Ascending aorta (tissue), 2 donors: ENCODE results near the gene MYZAP. TPM values are rescaled to one million over a fixed set of nuclear protein-coding genes. Genes with fewer than 3 reads are reported as not detected.

Experiments used
- DNase-seq, 2 donors: peaks; one replicate each; pipeline ENCODE4 v3.0.0-alpha.2; 2019; ENCODE audit warnings: low spot score in 2 of 2
- H3K27ac ChIP-seq, 2 donors: fragments of 200-600 bp; sonication (generic); one replicate each; pipeline ENCODE4 v1.5.1; 2016 to 2017; ENCODE audit warnings: mild to moderate bottlenecking in 1 of 2
- H3K27me3 ChIP-seq: fragments of 200-600 bp; sonication (generic); one replicate; pipeline ENCODE4 v1.5.1; 2017
- H3K36me3 ChIP-seq, 2 donors: fragments of 200-600 bp; sonication (generic); one replicate each; pipeline ENCODE4 v1.5.1; 2016
- H3K4me1 ChIP-seq, 2 donors: fragments of 200-600 bp; sonication (generic); one replicate each; pipeline ENCODE4 v1.5.1; 2016 to 2017; ENCODE audit warnings: mild to moderate bottlenecking in 1 of 2
- H3K4me3 ChIP-seq, 2 donors: fragments of 200-600 bp; sonication (generic); one replicate each; pipeline ENCODE4 v1.5.1; 2016 to 2017; ENCODE audit warnings: mild to moderate bottlenecking in 1 of 2
- H3K9me3 ChIP-seq, 2 donors: fragments of 200-600 bp; sonication (generic); one replicate each; pipeline ENCODE4 v1.5.1; 2016
- intact Hi-C: fragments of 100-400 bp; cut with DNase I; formaldehyde crosslinking; loops from one replicate; pipeline ENCODE4 v1.15.1; 2023
- total RNA-seq: library from RNA; depleted of rRNA; stranded (reverse); fragments of >200 nt; gene quantifications from one replicate; pipeline ENCODE4 v1.1.0, GENCODE V29; 2016
- TF ChIP-seq, protein P1 (sequence below), 3 experiments: fragments of 200-600 bp in 2 of 3; fragments of 450-650 bp in 1 of 3; sonication (generic) in 2 of 3; IDR thresholded peaks; one replicate each; pipeline ENCODE4 v1.5.1; 2016 to 2019; ENCODE audit warnings: antibody characterized with exemption in 3 of 3, mild to moderate bottlenecking in 1 of 3, moderate library complexity in 1 of 3

MYZAP gene
- total RNA-seq, 1 donor from 2014 or later = 7.6 TPM

DNA sequence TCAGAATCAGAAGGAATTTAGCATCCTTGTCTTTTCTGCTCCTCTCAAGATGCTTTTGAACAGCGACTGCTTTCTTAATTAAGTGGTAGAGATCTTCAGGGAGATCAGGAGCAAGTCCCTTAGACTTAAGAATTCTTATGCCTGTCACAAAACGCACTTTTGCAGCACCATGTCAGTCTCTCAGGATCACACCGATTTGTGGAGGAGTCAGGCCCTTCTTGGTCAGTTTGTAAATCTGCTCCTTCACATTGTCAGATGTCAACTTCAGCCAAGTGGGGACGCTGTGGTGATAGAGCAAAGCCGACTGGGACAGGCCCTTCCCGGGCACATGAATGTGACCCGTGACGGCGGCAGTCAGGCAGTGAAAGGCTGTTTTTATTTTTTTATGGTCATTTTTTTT, 35.7 kb upstream of the MYZAP start:
- intact Hi-C loops = no loop called here
- Histone ChIP-seq H3K36me3 (no peaks in the 10 kb centered on the region), H3K9me3 (no peaks in the 10 kb centered on the region), H3K27ac (no peak overlapping the region), H3K27me3 (no peaks in the 10 kb centered on the region), H3K4me3 (no peak overlapping the region), H3K4me1 (peaks cover 0 to 6% of the 10 kb centered on the region in 2 donors)
- DNase-seq = no peak
- TF ChIP-seq, protein P1, sequence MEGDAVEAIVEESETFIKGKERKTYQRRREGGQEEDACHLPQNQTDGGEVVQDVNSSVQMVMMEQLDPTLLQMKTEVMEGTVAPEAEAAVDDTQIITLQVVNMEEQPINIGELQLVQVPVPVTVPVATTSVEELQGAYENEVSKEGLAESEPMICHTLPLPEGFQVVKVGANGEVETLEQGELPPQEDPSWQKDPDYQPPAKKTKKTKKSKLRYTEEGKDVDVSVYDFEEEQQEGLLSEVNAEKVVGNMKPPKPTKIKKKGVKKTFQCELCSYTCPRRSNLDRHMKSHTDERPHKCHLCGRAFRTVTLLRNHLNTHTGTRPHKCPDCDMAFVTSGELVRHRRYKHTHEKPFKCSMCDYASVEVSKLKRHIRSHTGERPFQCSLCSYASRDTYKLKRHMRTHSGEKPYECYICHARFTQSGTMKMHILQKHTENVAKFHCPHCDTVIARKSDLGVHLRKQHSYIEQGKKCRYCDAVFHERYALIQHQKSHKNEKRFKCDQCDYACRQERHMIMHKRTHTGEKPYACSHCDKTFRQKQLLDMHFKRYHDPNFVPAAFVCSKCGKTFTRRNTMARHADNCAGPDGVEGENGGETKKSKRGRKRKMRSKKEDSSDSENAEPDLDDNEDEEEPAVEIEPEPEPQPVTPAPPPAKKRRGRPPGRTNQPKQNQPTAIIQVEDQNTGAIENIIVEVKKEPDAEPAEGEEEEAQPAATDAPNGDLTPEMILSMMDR (IDR thresholded peaks at IDR 0.05) = no peak

DNA sequence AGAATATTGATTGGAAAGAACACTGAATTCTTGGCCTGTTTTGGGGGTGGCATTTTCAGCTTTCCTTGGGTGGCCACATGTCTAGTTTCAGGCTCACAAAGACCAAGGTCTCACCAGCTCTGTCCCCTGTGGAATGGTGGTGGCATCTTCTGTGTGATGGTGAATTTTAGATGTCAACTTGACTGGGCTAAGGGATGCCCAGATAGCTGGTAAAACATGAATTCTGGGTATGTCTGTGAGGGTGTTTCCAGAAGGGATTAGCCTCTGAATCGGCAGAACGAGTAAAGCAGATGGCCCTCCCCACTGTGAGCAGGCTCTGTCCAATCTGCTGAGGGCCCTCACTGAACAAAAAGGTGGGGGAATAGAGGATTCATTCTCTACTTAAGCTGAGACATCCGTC, 34.4 kb upstream of the MYZAP start:
- no peak overlapping the region for H3K27ac ChIP-seq
- TF ChIP-seq, protein P1 (IDR thresholded peaks at IDR 0.05) = no peak
- DNase-seq = no peak
- H3K9me3 ChIP-seq = no peaks in the 10 kb centered on the region
- intact Hi-C loops = no loop called here
- peaks cover 0 to 6% of the 10 kb centered on the region in 2 donors for H3K4me1 ChIP-seq
- H3K4me3 ChIP-seq = no peak overlapping the region
- no peaks in the 10 kb centered on the region for H3K36me3 ChIP-seq
- no peaks in the 10 kb centered on the region for H3K27me3 ChIP-seq

DNA sequence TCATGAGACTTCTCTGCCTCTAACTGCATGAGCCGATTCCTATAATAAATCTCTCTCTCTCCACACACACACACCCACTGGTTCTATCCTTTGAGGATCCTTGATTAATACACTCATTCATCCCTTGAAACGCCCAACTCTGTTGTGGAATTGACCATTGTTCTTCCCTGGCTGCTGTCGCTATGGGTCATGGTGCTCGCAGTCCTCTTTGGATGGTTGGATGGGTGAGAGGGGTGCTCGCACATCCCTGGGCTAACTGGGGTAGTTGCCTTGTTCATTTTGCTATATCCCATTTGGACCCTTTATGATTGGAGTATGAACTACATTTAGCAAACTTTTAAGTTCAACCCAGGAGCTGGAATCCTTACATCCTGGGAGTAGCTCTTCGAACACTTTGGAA, 33.9 kb upstream of the MYZAP start:
- no peaks in the 10 kb centered on the region for H3K9me3 ChIP-seq
- DNase-seq = no peak
- H3K27ac ChIP-seq = no peak overlapping the region
- H3K4me3 ChIP-seq = no peak overlapping the region
- intact Hi-C loops = no loop called here
- H3K36me3 ChIP-seq = no peaks in the 10 kb centered on the region
- TF ChIP-seq, protein P1 (IDR thresholded peaks at IDR 0.05) = no peak
- H3K27me3 ChIP-seq = no peaks in the 10 kb centered on the region
- peaks cover 0 to 6% of the 10 kb centered on the region in 2 donors for H3K4me1 ChIP-seq

DNA sequence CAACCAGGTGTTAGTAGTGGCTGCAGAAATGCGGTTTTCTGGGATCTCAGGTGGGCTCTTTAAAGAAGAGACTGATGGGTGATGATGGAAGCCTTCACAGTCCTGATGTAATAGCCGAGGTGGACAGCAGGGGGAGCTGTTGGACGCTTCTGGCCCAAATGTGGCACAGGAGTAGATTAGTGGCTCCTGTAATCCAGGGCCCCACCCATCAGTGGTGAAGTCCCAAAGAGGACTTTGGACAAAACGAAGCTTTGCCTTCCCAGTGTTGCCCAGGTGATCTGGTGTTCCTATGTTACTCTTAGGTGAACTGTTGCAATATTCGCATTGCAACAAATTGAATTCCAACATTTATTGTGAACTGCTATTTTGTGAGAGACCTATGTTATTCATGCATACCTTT, 31.8 kb upstream of the MYZAP start:
- H3K27me3 ChIP-seq = no peaks in the 10 kb centered on the region
- no peak overlapping the region for H3K4me3 ChIP-seq
- H3K9me3 ChIP-seq = no peaks in the 10 kb centered on the region
- DNase-seq = peak in 1 of 2 donors; percentile 72
- H3K27ac ChIP-seq = no peak overlapping the region
- H3K36me3 ChIP-seq = no peaks in the 10 kb centered on the region
- intact Hi-C loops = loop anchor here (1.0 to 5.0 kb wide), 4 partner anchors 52 to 622 kb away; no protein-coding TSS in a partner anchor
- TF ChIP-seq, protein P1 (IDR thresholded peaks at IDR 0.05) = peak; percentile 57 to 87 (median 81)
- H3K4me1 ChIP-seq = peaks cover 0 to 4% of the 10 kb centered on the region in 2 donors

DNA sequence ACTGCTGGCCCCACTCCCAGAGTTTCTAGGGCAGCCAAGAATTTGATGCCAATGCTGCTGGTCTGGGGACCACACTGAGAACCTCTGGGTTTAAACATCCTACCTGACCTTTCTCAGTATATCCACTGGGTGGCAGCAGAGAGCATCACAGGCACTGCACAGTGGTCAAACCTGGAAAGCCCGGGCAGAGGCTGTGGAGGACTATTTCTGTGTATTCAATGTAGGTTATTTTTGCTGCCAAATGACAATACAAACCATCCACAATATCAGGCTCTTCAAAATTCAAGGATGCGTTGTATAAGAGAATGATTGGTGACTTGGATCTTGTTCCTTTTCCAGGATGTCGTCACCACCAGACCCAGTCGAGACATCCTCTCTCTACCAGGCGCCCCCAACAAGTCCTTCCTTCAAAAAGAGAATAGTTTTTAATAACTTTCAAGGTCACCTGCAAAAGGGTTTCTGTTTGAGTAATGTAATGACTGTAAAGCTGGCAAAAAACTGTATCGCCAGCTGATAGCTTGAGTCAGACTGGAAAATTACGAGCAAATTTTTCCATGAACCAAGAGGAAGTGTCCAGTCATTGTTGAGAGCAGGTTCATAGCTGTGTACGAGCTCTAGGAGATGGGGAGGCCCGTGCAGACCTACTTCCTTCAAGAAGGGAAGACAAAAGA, 30.5 kb upstream of the MYZAP start:
- H3K4me1 ChIP-seq = peaks cover 0 to 3% of the 10 kb centered on the region in 2 donors
- H3K27ac ChIP-seq = no peak overlapping the region
- H3K4me3 ChIP-seq = peak overlapping the region in 1 of 2 donors; percentile 27
- no peaks in the 10 kb centered on the region for H3K27me3 ChIP-seq
- TF ChIP-seq, protein P1 (IDR thresholded peaks at IDR 0.05) = peak; percentile 83 to 92 (median 87)
- intact Hi-C loops = loop anchor here (2.0 to 5.0 kb wide), 3 partner anchors 300 to 621 kb away; no protein-coding TSS in a partner anchor
- H3K9me3 ChIP-seq = no peaks in the 10 kb centered on the region
- peak in 1 of 2 donors; percentile 79 for DNase-seq
- H3K36me3 ChIP-seq = no peaks in the 10 kb centered on the region
